Measurements from ENCODE around the gene COL9A2.

COL9A2 gene

DNA sequence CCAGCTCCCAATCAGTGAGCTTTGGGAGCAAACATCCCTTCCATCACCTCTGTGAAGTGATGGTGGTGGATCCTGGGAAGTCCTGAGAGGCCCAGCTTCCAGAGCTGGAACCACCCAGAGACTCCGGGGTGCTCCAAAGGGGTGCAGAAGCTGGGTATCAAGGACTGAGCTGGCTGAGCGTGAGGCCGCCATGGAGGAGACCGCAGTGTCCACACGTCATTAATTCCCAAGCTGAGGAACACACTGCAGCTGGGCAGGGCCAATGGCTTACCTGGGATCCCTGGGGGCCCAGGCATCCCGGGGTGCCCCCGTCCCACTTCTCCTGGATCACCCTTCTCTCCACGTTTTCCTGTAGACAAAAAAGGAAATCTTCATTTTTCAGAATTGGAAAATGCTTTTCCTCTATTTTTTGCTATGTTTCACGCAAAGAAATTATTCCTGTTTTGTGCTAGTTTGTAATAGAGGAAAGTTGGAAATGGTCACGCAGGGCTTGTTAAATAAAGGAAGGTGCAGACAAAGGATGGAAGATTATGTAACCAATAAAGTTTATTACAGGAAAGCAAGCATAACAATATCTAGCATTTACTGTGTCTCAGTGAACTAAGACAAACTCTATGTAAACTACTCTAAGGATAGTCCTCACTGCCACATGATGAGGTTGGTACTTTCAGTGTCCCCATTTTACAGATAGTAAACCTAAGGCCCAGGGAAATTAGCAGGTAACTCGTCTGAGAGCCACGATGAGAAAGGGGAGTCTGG lies 15.4 kb downstream of the COL9A2 start:
- DNase-seq, result no peak

DNA sequence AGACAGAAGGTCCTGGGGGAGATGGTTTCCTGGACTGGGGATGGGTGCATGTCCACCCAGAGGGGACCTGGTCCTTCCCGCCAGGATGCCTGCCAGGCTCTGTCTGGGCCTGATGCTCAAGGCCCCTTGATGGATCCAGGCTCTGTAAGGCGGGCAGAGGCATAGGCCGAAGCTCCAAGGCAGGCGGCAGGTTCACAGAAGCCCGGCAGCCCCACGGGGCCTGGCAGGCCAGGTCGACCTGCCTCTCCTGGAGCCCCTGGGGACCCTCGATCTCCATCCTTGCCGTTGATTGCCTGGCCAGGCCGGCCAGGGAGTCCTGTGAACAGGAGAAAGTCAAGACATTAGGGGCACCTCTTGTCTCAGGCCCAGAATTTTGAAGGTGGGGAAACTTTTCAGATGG lies 16.0 kb downstream of the COL9A2 start:
- no peak for DNase-seq

DNA sequence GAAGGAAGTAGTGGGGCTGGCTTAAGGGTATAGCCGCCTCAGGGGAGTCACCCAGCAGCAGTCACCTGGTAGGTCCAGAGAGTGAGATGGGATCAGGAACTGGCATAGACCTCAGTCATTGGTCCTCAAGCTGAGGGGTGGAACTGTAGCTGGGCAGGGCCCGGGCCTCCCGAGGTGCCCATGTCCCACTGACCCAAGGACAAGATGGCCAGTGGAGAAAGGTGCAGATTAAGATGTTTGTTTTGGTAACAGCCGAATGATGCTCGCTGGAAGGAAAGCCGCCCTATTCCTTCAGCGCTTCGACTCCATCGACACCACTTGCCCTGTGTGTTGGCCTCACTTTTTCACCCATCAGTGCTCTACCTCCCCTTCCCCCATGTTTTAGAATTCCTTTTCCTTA lies 16.4 kb downstream of the COL9A2 start:
- no peak for DNase-seq

DNA sequence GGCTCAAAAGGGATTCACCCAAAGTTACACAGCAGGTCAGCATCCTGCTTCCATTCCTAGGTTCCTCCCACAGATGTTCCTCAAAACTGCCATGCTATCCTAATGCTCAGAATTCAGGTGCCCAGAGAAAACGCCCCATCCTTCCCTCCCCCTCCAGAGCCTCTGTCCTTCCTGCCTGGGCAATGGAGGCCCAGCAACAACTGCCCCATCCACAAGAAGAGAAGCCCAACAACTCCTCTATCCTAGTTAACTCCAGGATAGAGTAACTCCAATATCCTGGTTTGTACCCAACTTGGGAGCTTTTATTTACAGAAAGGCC lies 16.9 kb downstream of the COL9A2 start:
- no peak for DNase-seq

GRCh38 chr1:40299366-40300248 lies 17.5 kb downstream of the COL9A2 start:
- no peak for DNase-seq

GRCh38 chr1:40291293-40291692 lies 25.8 kb downstream of the COL9A2 start:
- no peak for DNase-seq

- DNase-seq, result peak; percentile 72
Observed at GRCh38 chr1:40281853-40282252, 35.2 kb downstream of the COL9A2 start.

DNA sequence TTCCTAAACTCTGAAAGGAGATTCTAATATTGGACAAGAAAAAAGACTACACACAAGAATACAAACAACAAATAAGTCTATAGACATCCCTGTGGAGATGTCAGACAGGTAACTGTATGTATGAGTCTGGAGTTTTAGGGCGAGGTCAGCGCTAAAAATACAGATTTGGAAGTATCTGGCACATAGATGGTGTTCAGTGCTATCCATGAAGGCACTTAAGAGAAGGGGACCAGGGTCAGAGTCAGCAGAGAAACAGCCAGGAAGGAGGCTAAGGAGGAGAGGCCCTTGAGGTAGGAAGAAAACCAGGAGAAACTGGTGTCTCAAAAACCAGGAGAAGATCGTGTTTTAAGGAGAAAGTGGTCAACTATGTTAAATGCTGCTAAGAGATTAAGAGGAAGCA lies 41.0 kb downstream of the COL9A2 start:
- DNase-seq, result no peak

DNA sequence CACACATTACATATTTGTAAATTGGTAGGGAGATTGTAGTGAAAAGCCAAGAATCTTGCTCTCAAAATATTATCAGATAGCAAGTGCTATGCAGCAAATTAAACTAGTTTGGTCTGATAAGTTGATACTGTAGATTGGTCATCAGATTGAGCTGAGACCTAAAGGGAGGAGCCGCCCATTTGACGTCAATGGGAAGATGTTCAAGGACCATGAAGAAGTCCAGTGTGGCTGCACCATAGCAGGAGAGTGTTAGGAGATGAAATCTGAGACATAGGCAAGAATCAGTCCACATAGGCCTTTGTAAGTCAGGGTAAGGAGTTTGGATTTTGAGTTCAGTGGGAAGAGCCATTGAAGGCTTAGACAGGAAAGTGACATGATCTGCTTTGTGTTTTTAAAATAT lies 42.8 kb downstream of the COL9A2 start:
- DNase-seq, result no peak

DNA sequence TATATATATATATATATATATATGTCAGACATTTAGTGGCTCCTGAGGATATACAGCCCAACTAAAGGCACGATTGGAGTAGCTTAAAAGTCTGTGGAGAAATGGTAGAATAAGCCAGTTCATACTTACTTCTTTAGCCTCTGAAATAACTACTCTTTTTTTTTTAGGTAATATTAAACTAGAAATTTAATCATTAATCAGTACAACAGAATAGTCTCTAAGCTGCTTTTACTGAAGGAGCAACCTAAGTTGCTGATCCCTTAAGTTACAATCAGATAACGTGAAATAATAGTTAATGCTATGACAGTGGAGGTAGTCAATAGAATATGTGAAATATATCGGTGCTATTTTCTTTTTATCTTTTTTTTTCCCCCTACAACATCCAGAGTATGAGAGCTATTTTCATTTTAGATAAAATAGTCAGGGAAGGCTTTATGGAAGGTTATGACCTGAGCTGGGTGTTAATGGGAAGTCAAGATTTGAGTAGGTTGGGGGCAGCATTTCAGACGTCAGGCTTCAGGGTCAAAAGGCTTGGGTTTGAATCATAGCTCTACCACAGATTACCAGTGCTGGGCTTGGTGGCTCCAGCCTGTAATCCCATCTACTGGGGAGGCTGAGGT lies 43.4 kb downstream of the COL9A2 start:
- DNase-seq, result no peak

- DNase-seq, result no peak
Observed at GRCh38 chr1:40272653-40273213, 44.4 kb downstream of the COL9A2 start.

DNA sequence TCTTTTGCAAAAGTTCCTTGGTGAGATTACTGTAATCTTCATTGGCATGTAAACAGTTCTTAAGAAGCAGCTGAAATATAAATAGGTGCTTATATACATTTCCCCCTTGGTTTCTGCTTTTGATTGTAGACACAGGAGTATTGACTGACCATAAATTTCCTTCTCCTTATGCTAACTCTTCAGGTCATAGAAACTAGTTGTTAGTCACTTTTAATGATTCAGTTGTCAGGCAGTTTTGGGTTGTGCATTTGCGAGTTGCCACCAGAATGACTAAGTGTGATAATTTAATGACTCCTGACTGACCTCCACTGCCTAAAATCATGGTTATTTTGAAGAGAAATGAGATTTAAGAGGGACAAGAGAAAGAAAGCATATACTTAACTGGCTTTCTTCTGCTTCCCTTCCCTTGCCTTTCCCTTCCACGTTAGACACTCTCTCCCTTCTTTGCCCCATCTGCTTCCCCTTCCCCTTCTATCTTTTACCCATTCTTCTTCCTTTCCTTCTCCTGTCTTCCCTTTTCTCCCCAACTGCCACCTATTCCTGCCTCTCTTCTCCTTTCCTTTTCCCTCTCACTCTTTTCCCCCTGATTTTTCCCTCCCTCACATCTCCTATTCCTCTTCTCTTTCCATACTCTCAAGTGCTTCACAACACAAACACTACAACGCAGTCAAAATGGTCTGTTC lies 46.8 kb downstream of the COL9A2 start:
- DNase-seq, result no peak

DNA sequence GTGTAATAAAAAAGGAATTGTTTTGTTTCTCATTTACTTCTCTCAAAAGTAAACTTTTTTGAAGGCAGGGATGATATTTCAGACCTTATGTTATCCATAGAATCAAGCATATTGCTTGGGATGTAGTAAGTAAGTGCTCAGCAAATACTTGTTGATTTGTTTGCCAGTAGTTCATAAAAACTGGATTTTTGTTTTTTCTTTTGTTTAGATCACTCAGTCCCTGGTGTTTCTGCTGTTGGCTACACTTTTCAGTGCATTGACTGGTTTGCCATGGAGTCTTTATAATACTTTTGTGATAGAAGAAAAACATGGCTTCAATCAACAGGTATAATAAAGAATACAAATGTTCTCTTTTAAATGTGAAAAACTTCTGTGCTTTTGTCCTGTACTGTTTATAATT lies 48.9 kb downstream of the COL9A2 start:
- no peak for DNase-seq

DNA sequence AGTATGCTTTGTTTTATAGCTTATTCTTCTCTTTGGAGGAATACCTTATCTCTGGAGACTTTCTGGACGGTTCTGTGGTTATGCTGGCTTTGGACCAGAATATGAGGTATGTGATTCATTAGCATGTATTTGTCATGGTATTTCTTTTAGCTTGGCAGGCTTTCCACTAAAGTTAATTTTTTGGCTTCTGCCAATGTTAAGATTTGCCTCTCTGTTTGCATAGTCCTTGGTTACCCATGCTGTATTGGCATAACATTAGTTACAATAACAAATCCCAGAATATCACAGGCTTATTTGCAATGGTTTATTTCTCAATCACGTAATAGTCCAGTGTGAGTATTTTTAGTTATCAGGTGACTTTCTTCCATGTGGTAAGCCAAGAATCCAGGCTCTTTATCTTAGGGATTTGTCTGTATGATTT lies 49.3 kb downstream of the COL9A2 start:
- DNase-seq, result no peak

DNA sequence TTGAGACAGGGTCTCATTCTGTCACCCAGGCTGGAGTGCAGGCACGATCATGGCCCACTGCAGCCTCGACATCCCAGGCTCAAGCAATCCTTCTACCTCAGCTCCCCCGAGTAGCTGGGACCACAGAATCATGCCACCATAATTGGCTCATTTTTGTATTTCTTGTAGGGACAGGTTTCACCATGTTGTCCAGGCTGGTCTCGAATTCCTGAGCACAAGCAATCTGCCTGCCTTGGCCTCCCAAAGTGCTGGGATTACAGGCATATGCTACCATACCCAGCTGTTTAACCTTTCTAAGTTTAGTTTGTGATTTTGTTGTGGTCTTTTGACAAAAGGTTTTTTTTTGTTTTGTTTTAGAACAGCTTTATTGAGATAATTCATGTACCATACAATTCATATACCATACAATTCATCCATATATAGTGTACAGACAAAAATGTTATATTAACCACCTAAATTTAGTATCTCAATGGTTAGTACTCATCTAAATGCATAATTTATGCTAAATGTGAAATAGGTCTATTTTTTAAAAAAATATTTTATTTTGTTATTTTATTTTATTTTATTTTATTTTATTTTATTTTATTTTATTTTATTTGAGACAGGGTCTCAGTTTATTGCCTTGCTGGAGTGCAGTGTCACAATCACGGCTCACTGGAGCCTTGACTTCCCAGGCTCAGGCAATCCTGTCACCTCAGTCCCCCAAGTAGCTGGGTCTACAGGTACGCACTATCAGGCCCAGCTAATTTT lies 50.1 kb downstream of the COL9A2 start:
- no peak for DNase-seq

DNA sequence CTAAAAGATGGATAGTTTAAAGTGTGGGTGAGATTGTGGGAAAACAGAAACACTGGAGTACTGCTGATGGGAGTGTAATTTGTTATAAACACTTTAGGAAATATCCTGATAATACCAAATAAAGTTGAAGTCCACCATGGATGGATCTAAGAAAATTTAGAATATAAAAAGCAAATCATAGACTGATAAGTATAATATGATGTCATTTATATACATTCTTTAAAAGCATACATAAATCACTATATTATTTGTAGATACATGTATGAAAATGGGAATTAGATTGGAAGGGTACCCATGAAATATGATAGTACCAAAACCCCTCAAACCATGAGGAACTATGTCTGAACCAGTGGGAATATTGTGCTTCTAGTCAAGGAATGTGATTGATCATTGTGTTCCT lies 51.2 kb downstream of the COL9A2 start:
- DNase-seq, result no peak

GRCh38 chr1:40265298-40265697 lies 51.8 kb downstream of the COL9A2 start:
- no peak for DNase-seq

DNA sequence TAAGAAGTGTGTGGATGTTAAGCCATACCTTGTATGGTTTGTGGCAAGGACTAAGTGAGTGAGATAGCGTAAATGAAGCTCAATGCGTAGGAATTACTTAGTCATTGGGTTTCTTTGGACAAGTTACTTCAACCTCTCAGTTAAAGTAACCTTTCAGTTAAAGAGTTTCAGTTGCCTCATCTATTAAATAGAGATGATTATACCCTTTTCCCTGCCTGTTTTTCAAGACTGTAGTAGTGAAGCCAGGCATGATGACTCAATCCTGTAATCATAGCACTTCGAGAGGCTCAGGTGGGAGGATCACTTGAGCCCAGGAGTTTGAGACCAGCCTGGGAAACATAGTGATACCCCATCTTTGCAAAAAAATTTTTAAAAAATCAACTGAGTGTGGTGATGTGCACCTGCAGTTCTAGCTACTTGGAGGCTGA lies 52.7 kb downstream of the COL9A2 start:
- DNase-seq, result no peak

DNA sequence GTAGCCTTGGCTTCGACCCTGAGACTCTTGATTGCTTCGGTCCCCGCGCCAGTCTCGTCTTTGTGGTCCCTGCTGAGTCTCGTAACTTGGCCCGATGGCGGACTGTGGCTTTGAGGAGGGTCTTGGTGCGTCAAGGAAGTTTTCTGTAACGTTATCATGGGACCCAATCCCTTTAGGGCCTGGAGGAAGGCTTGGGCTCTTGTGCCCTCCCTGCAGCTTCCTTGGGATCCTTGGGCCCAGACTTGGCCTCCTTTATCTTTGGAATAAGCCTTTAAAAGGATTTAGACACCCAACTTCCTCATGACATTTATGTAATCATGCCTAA lies 58.7 kb downstream of the COL9A2 start:
- no peak for DNase-seq

DNA sequence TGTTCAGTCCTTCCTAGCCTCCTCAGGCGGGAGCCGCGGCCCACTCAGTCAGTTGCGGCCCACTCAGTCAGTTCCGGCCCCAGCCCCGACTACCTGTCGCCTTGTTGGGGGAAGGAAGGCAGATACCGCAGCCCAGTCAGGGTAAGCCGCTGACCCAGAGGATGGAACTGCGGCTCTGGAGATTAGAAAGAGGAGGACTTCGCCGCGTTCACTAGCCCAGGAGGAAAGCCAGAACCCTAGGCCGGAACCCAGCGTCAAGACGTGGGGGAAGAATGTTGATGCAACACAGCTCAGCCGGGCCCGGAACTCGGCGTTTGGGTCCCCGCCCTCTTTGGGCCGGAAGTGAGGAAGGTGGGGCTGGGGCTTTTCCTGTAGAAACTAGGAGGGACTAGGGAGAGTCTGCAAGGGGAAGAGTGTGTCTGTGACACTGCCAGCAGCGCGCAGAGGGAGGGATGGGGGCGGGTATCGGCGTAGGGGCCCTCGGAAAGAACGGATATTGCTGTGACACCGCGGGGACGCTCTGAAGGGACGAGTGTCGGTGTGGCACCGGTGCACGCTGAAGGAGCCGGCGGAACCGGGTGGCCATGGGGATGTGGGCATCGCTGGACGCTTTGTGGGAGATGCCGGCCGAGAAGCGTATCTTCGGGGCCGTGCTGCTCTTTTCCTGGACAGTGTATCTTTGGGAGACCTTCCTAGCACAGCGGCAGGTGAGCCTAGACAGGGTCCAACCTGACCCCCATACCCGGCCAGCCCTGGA lies 59.2 kb downstream of the COL9A2 start, which contains the start of gene ZMPSTE24:
Gene ZMPSTE24, plus strand, starts transcription at position 549 of the 757 bp plus-strand sequence. Its CDS starts 36 bp downstream, at position 585.
- peak; percentile 99 for DNase-seq

- peak; percentile 83 for DNase-seq
Observed at GRCh38 chr1:40257313-40257687, 59.8 kb downstream of the COL9A2 start.
